IMR-90 (cell line): ENCODE measurements around the gene SRBD1. TPM values are rescaled to one million over a fixed set of nuclear protein-coding genes. Genes with fewer than 3 reads are reported as not detected.

Experiments
- ATAC-seq: fragments of 200-7000 bp; cut with Tn5 transposase; 2 replicates; pipeline ENCODE4 v1.9.1; 2020; ENCODE audit warnings: low read depth, mild to moderate bottlenecking, moderate library complexity
- BruUV-seq: library from RNA; stranded (reverse); fragments of 400-500 nt; replicated peaks from 2 replicates; lab custom pipeline; 2021; lab: Mats Ljungman, UMichigan
- CTCF ChIA-PET: fragments of 300-600 bp; formaldehyde crosslinking; extraction: SDS; loops from one replicate; lab custom pipeline; 2021; ENCODE audit warnings: antibody characterized with exemption; lab: Yijun Ruan, JAX
- POLR2A ChIA-PET: fragments of 300-600 bp; sonication (Branson Sonifier 250); formaldehyde crosslinking; loops from one replicate; lab custom pipeline; 2022; ENCODE audit warnings: antibody characterized with exemption; ENCODE audit not compliant: unreplicated experiment; lab: Charles Lee
- DNase-seq: peaks from one replicate; pipeline ENCODE4 v3.0.0; 2013
- H2AFZ ChIP-seq: replicated peaks from 2 replicates; pipeline ENCODE3; 2013; ENCODE audit warnings: low read length, mild to moderate bottlenecking; ENCODE audit not compliant: poor library complexity
- H2AK5ac ChIP-seq: 2 replicates; pipeline ENCODE4 v1.6.1; 2013; ENCODE audit warnings: low read depth, low read length, inconsistent platforms
- H2AK9ac ChIP-seq: replicated peaks from 2 replicates; pipeline ENCODE3; 2013; ENCODE audit warnings: mild to moderate bottlenecking, low read depth, low read length, moderate library complexity; ENCODE audit not compliant: poor library complexity
- H2BK120ac ChIP-seq: 2 replicates; pipeline ENCODE4 v1.6.1; 2013; ENCODE audit warnings: low read depth, low read length, inconsistent platforms
- H2BK15ac ChIP-seq: 3 replicates; pipeline ENCODE4 v1.6.1; 2013; ENCODE audit warnings: low read depth, low read length, inconsistent platforms
- H2BK20ac ChIP-seq: 2 replicates; pipeline ENCODE4 v1.6.1; 2013; ENCODE audit warnings: low read depth, mild to moderate bottlenecking, inconsistent platforms, low read length, moderate library complexity
- H2BK5ac ChIP-seq: 2 replicates; pipeline ENCODE4 v1.6.1; 2013; ENCODE audit warnings: mild to moderate bottlenecking, low read depth, low read length, inconsistent platforms; ENCODE audit not compliant: poor library complexity, severe bottlenecking
- H3K14ac ChIP-seq: replicated peaks from 2 replicates; pipeline ENCODE4 v1.6.1; 2013; ENCODE audit warnings: low read depth, low read length, inconsistent platforms
- H3K18ac ChIP-seq: 2 replicates; pipeline ENCODE4 v1.6.1; 2013; ENCODE audit warnings: low read depth, low read length, control low read depth
- H3K23ac ChIP-seq: 2 replicates; pipeline ENCODE4 v1.6.1; 2013; ENCODE audit warnings: low read depth, low read length, inconsistent platforms
- H3K27ac ChIP-seq: 2 replicates; pipeline ENCODE4 v1.5.1; 2013; ENCODE audit warnings: mild to moderate bottlenecking, control low read depth, low read length; ENCODE audit not compliant: insufficient read depth
- H3K27me3 ChIP-seq: 2 replicates; pipeline ENCODE4 v1.6.1; 2013; ENCODE audit warnings: low read length; ENCODE audit not compliant: control insufficient read depth, insufficient read depth
- H3K36me3 ChIP-seq: 2 replicates; pipeline ENCODE4 v1.6.1; 2013; ENCODE audit warnings: low read length, mixed read lengths; ENCODE audit not compliant: control insufficient read depth, insufficient read depth
- H3K4ac ChIP-seq: 2 replicates; pipeline ENCODE4 v1.6.1; 2013; ENCODE audit warnings: low read depth, low read length, inconsistent platforms
- H3K4me1 ChIP-seq: 2 replicates; pipeline ENCODE4 v1.6.1; 2013; ENCODE audit warnings: low read length, mixed read lengths; ENCODE audit not compliant: control insufficient read depth, insufficient read depth
- H3K4me2 ChIP-seq: 2 replicates; pipeline ENCODE4 v1.6.1; 2013; ENCODE audit warnings: low read depth, mild to moderate bottlenecking, control low read depth, low read length, moderate library complexity
- H3K4me3 ChIP-seq: 2 replicates; pipeline ENCODE4 v1.5.1; 2013; ENCODE audit warnings: low read depth, mild to moderate bottlenecking, control low read depth, low read length, moderate library complexity; ENCODE audit not compliant: insufficient read depth
- H3K56ac ChIP-seq: 2 replicates; pipeline ENCODE4 v1.6.1; 2013; ENCODE audit warnings: low read length, inconsistent platforms; ENCODE audit not compliant: insufficient read depth; ENCODE audit errors: extremely low read depth
- H3K79me1 ChIP-seq, 2 experiments: 2 replicates each; pipeline ENCODE4 v1.6.1; 2013; ENCODE audit warnings: low read length in 2 of 2, inconsistent platforms in 1 of 2, low read depth in 1 of 2
- H3K9ac ChIP-seq: 2 replicates; pipeline ENCODE4 v1.6.1; 2013; ENCODE audit warnings: low read depth, low read length, control low read depth
- H3K9me1 ChIP-seq: 2 replicates; pipeline ENCODE4 v1.6.1; 2013; ENCODE audit warnings: low read length, inconsistent platforms; ENCODE audit not compliant: insufficient read depth
- H3K9me3 ChIP-seq: 2 replicates; pipeline ENCODE4 v1.6.1; 2013; ENCODE audit warnings: low read length; ENCODE audit not compliant: control insufficient read depth, insufficient read depth
- H4K20me1 ChIP-seq: 2 replicates; pipeline ENCODE4 v1.6.1; 2013; ENCODE audit warnings: low read length, inconsistent platforms; ENCODE audit not compliant: insufficient read depth
- H4K5ac ChIP-seq: 2 replicates; pipeline ENCODE4 v1.6.1; 2013; ENCODE audit warnings: mild to moderate bottlenecking, low read depth, low read length, control low read depth
- H4K8ac ChIP-seq, 2 experiments: 2 replicates each; pipeline ENCODE4 v1.6.1; 2013; ENCODE audit warnings: low read depth in 2 of 2, low read length in 2 of 2, control low read depth in 1 of 2, inconsistent platforms in 1 of 2
- H4K91ac ChIP-seq: 2 replicates; pipeline ENCODE4 v1.6.1; 2013; ENCODE audit warnings: low read depth, low read length, inconsistent platforms; ENCODE audit not compliant: insufficient read depth
- BHLHE40 ChIP-seq: fragments of 150-350 bp; IDR thresholded peaks from 2 replicates; pipeline ENCODE4 v1.6.1; 2016; ENCODE audit warnings: mild to moderate bottlenecking, low read depth, low read length
- MAFK ChIP-seq: IDR thresholded peaks from 2 replicates; pipeline ENCODE4 v1.6.1; 2012; ENCODE audit warnings: low read depth, low read length, improper control_type of control experiment
- MXI1 ChIP-seq: IDR thresholded peaks from 2 replicates; pipeline ENCODE4 v1.6.1; 2012; ENCODE audit warnings: low read depth, mild to moderate bottlenecking, low read length, moderate library complexity, borderline replicate concordance
- RCOR1 ChIP-seq: IDR thresholded peaks from 2 replicates; pipeline ENCODE4 v1.6.1; 2012; ENCODE audit warnings: mild to moderate bottlenecking, low read length, improper control_type of control experiment; ENCODE audit not compliant: insufficient replicate concordance
- USF2 ChIP-seq: fragments of 150-350 bp; IDR thresholded peaks from 2 replicates; pipeline ENCODE4 v1.6.1; 2017; ENCODE audit warnings: mild to moderate bottlenecking, antibody characterized with exemption, low read length, low read depth
- WGBS, 2 experiments: methylation state at CpG; one replicate each; pipeline versions ENCODE4 v1.1.5 to v1.1.7; 2013; ENCODE audit warnings: missing lambda C conversion rate in 2 of 2; ENCODE audit not compliant: insufficient read length in 1 of 2; ENCODE audit errors: extremely low coverage in 2 of 2; 5-methylcytosine and 5-hydroxymethylcytosine counted together
- dilution Hi-C: fragments of 300-500 bp; cut with HindIII; formaldehyde crosslinking; loops from one replicate; pipeline ENCODE4 v1.14.3; 2018; ENCODE audit warnings: low sequenced_read_pairs; ENCODE audit not compliant: unreplicated experiment
- in situ Hi-C: fragments of 300-500 bp; cut with MboI; formaldehyde crosslinking; loops from 3 replicates; pipeline ENCODE4 v1.14.3; 2019; ENCODE audit warnings: low sequenced_read_pairs, inconsistent platforms, mixed read lengths
- intact Hi-C: fragments of 100-400 bp; cut with micrococcal nuclease; formaldehyde crosslinking; loops from 2 replicates; pipeline ENCODE4 v1.10.0; 2022
- polyA plus RNA-seq, 3 experiments: library from polyadenylated mRNA; depleted of rRNA; stranded (reverse); fragments of >200 nt; gene quantifications; 2 replicates each; pipeline ENCODE4 v1.2.3, GENCODE V29; 2012; ENCODE audit warnings: low replicate concordance in 1 of 3
- total RNA-seq: library from RNA; depleted of rRNA; stranded (reverse); fragments of >200 nt; gene quantifications from 2 replicates; pipeline ENCODE4 v1.2.3, GENCODE V29; 2012

SRBD1 gene
- total and polyA plus RNA-seq, 2 of the 4 experiments (the other 2 are of a cell fraction), result 3.5 to 14.7 TPM

GRCh38 chr2:45653122-45653913 is 42.3 kb upstream of the SRBD1 start (continued):
- no peak for TF ChIP-seq RCOR1

GRCh38 chr2:45652090-45653031 is 41.3 kb upstream of the SRBD1 start:
- peak overlapping the region in 1 of 2 experiments; percentile 53; a peak in 1 of 4 replicates for H4K8ac ChIP-seq
- no peak overlapping the region; the same call in 1 of the 2 replicates for H4K5ac ChIP-seq
- no peak for ATAC-seq
- no peak overlapping the region; the same call in 1 of the 2 replicates for H3K56ac ChIP-seq
- POLR2A ChIA-PET, result no interaction called here
- H3K79me1 ChIP-seq, result peaks cover 27 to 51% of the 10 kb centered on the region in 2 experiments
- H2BK120ac ChIP-seq, result no peak overlapping the region
- H3K14ac ChIP-seq, result peak overlapping the region; percentile 26
- H3K9me1 ChIP-seq, result no peaks in the 10 kb centered on the region
- H2AK9ac ChIP-seq, result peak overlapping the region; percentile 2
- dilution Hi-C loops, result no loop called here
- H3K36me3 ChIP-seq, result no peaks in the 10 kb centered on the region
- H3K23ac ChIP-seq, result peak overlapping the region; percentile 49
- CTCF ChIA-PET, result interaction anchor here (1.2 kb wide), 1 partner anchor 127 kb away, joined by 4 read pairs; no protein-coding TSS in a partner anchor
- peak; percentile 57 for DNase-seq
- H3K18ac ChIP-seq, result 0 out of 2 replicates have a peak overlapping the region, but pooled peaks have one; percentile 43
- in situ Hi-C loops, result no loop called here
- peak overlapping the region; percentile 1; the same call in 1 of the 2 replicates for H3K4ac ChIP-seq
- H3K27me3 ChIP-seq, result no peaks in the 10 kb centered on the region
- no peak overlapping the region for H2AK5ac ChIP-seq
- intact Hi-C loops, result loop anchor here (5.0 kb wide), 1 partner anchor 105 kb away; no protein-coding TSS in a partner anchor
- peaks cover 4% of the 10 kb centered on the region for H3K4me1 ChIP-seq
- H2BK20ac ChIP-seq, result peak overlapping the region; percentile 20; the same call in 1 of the 2 replicates
- no TSS peak for BruUV-seq
- H3K4me3 ChIP-seq, result peak overlapping the region; percentile 49
- peak; percentile 49; the same call in 1 of the 2 replicates for TF ChIP-seq USF2
- no peak for TF ChIP-seq MAFK
- TF ChIP-seq MXI1, result peak; percentile 92
- 0 out of 2 replicates have a peak, but pooled peaks have one; percentile 22 for TF ChIP-seq BHLHE40
- peaks cover 12% of the 10 kb centered on the region; the same call in 1 of the 2 replicates for H4K20me1 ChIP-seq
- 3% methylated on average over 12 of the region's 53 CpGs; no CpG with 5 or more reads in 1 of the 2 experiments for WGBS, 2 experiments
- peak overlapping the region; percentile 95 for H2AFZ ChIP-seq
- peak overlapping the region; percentile 85 for H3K9ac ChIP-seq
- H4K91ac ChIP-seq, result no peak overlapping the region
- H3K4me2 ChIP-seq, result peak overlapping the region; percentile 97
- peak overlapping the region; percentile 77 for H3K27ac ChIP-seq
- H3K9me3 ChIP-seq, result no peaks in the 10 kb centered on the region
- H2BK15ac ChIP-seq, result no peak overlapping the region
- H2BK5ac ChIP-seq, result no peak overlapping the region
